OCI-LY3 (cell line): ENCODE results near the gene PMM1.

Experiments
- CTCF ChIP-seq: fragments of 200-600, 300-600 bp; sonication (generic); IDR thresholded peaks from 2 replicates; pipeline ENCODE4 v1.5.1; 2014; ENCODE audit warnings: antibody characterized with exemption, low read length, low read depth
- EZH2phosphoT487 ChIP-seq: fragments of 200-600 bp; shearing (Covaris generic); IDR thresholded peaks from 2 replicates; pipeline ENCODE4 v1.6.1; 2018; ENCODE audit warnings: antibody characterized with exemption, mixed run types, low read depth

- TF ChIP-seq CTCF, result no peak
- TF ChIP-seq EZH2phosphoT487, result no peak
These were observed 49.7 kb downstream of the PMM1 start for GRCh38 chr22:41540006-41540315.
